ENCODE measurements around the gene LGALS4. TPM values are rescaled to one million over a fixed set of nuclear protein-coding genes. Genes with fewer than 3 reads are reported as not detected.
A peak's percentile ranks its signal among the peaks of the same experiment; 100 is the strongest.
"Not testable (repeated sequence)": the region's sequence is repeated elsewhere in the genome, so short reads cannot be mapped to it uniquely, and the experiment has no call there.

The LGALS4 gene
- total RNA-seq, 2 donors from 2014 or later = 1.7 to 2.4 TPM

DNA sequence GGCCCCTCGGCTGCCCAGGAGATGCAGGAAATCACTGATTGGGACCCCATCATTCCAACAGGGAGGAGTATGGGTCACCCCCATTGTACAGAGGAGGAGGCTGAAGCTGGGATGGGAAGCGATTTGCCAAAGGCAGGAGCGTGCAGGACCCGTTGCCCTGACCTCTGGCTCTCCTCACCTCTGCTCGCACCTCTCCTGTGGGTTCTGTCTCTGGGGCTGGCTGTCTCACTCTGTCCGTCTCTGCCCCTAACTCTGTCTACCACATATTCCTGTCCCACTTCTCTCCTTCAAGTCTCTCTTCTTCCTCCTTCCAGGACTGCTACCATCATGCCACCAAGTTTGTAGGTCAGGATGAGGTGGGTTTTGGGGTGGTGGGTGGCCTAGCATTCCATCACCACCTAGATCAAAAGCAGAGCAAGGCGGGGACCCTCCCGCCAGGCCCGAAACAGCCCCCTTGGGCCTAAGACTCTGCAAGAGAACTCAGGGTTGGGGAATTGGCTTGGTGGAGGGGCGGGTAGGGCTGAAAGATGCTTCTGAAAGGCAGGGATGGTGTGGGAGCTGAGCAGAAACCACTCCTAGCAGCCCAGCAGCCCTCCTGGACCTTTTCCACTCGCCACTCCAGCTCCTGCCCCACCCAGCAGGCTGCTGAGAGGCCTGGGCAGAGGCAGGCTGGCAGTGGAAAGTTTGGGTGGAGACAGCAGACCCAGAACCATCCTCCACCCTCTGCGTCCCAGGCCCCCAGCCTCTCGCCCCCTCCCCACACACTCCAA is 38.4 kb downstream of the LGALS4 start:
- Mint-ChIP-seq H3K36me3 (ENCODE audit: low read depth) (no peaks in the 10 kb centered on the region), H3K4me1 (peaks cover 3% of the 10 kb centered on the region), H3K4me3 (no peak overlapping the region), H3K27me3 (peaks cover 5% of the 10 kb centered on the region), H3K27ac (no peak overlapping the region)
- ATAC-seq (no peak), DNase-seq (no peak)
- H3K9me3 ChIP-seq (ENCODE audit: control insufficient read depth, low read length, poor library complexity, severe bottlenecking) = no peaks in the 10 kb centered on the region

DNA sequence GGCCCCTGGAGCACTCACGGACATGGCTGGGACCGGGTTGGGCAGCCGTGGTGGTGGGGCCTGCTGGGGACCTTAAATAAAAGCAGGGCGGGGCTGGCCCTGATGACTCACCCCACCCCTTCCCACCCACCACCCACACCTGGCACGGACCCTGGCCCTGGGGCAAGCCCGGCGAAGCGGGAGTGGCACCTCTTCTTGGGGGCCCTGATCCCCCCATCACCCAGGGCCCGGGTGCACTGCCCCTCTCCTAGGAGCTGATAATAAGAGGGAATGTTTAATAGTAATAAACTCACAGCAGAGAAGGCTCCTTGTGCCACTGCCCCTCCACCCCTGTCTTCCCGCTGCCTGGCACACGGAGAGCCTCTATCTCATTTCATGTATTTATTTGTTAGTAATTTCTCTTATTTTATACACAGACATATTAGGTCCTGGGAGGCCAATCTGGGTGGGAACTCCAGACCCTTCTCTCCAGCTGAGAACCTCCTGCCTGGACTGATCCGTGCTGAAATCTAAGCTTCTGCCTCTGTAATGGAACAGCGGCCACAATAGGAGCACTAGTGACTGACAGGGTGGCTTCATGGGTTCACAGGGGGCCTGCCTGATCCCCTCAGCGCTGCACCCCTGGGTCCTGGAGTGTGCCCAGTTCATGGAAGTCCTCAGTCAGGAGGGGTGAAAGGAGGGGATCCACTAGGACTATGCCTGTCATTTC is 39.1 kb downstream of the LGALS4 start, which contains the start of gene LGALS7:
LGALS7 (minus strand) TSS at position 49 of the 709 bp plus-strand sequence; CDS start at position 24, 25 bp downstream.
- no peaks in the 10 kb centered on the region for H3K36me3 Mint-ChIP-seq (ENCODE audit: low read depth)
- no peak within 1 kb of the TSS for H3K27ac Mint-ChIP-seq
- ATAC-seq = no peak
- H3K27me3 Mint-ChIP-seq = peaks cover 2% of the 10 kb centered on the region
- H3K4me1 Mint-ChIP-seq = peaks cover 6% of the 10 kb centered on the region
- DNase-seq = no peak
- H3K4me3 Mint-ChIP-seq = no peak within 1 kb of the TSS
- H3K9me3 ChIP-seq (ENCODE audit: control insufficient read depth, low read length, poor library complexity, severe bottlenecking) = no peaks in the 10 kb centered on the region

DNA sequence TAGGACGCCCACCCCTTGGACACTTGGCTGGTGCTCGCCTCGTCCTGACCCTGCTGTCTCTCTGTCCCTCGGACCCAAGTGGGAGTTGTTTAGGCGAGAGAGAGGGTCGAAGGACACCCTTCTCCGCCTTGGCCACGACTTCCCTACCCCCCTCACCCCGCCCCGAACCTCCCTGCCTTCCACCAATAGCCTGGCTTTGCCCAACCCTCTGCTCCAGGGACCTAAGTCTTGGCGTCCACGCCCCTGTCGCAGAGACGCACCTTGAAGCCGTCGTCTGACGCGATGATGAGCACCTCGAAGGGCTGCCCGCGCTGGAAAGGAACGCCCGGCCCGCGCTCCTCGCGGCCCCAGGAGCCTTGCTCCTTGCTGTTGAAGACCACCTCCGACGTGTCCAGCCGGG is 41.2 kb downstream of the LGALS4 start:
- ATAC-seq = not testable (repeated sequence)

DNA sequence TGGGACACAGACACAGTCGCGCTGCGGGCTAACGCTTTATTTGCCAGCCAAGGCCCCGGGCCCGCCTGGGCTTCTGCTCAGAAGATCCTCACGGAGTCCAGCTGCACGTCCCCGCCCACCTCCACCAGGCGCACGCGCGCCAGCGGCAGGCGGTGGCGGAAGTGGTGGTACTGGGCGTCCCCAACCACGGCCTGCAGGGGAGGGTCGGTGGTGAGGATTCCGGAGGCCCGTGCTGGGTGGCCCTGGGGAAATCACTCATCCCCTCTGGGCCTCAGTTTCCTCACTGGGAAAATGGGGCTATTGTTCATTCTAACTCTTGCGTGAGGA is 41.8 kb downstream of the LGALS4 start:
- H3K9me3 ChIP-seq (ENCODE audit: control insufficient read depth, low read length, poor library complexity, severe bottlenecking); H3K27me3 Mint-ChIP-seq; DNase-seq; H3K27ac Mint-ChIP-seq; H3K4me1 Mint-ChIP-seq; H3K36me3 Mint-ChIP-seq (ENCODE audit: low read depth); H3K4me3 Mint-ChIP-seq: not testable (repeated sequence)
- ATAC-seq = peak; percentile 80

More for the DNA sequence above, 41.2 kb downstream of the LGALS4 start:
- H3K27ac Mint-ChIP-seq; H3K36me3 Mint-ChIP-seq (ENCODE audit: low read depth); H3K9me3 ChIP-seq (ENCODE audit: control insufficient read depth, low read length, poor library complexity, severe bottlenecking); DNase-seq; H3K4me1 Mint-ChIP-seq; H3K4me3 Mint-ChIP-seq; H3K27me3 Mint-ChIP-seq: not testable (repeated sequence)

DNA sequence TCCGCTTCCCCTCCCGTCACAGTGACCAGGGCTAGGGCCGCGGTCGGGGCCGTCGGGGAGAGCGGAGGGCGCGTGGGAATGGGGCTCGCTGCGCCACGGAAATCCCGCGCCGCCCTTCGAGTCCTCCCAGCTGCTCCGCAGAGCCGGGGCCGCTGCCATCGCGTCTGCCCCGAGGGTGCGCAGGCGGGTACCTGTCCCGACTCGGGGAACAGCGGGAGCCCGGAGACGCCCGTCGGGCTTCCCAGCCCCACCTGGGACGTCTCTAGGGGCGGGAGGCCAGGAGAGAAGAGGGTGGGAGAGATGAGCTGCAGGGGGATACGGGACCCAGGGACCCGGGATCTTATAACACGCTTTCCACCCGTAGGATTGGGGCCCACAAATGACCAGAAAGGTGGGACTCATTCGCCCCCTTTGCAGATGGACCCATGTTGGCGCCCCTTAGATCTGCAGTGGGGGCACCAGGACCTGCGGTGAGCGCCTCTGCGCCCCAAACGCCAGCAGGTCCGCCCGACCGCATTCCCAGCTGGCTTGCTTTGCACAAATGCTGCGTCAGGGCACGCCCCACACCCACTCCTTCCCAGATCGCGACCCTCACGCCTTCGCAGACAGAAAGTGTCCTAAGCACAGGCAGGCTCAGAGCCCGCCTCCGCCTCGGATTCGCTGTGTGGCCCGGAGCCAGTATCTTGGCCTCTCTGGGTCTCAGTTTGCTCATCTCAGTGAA is 42.4 kb downstream of the LGALS4 start:
- H3K9me3 ChIP-seq (ENCODE audit: control insufficient read depth, low read length, poor library complexity, severe bottlenecking); H3K4me1 Mint-ChIP-seq; H3K27ac Mint-ChIP-seq; H3K27me3 Mint-ChIP-seq; H3K4me3 Mint-ChIP-seq; DNase-seq; H3K36me3 Mint-ChIP-seq (ENCODE audit: low read depth): not testable (repeated sequence)
- ATAC-seq = peak; percentile 27

DNA sequence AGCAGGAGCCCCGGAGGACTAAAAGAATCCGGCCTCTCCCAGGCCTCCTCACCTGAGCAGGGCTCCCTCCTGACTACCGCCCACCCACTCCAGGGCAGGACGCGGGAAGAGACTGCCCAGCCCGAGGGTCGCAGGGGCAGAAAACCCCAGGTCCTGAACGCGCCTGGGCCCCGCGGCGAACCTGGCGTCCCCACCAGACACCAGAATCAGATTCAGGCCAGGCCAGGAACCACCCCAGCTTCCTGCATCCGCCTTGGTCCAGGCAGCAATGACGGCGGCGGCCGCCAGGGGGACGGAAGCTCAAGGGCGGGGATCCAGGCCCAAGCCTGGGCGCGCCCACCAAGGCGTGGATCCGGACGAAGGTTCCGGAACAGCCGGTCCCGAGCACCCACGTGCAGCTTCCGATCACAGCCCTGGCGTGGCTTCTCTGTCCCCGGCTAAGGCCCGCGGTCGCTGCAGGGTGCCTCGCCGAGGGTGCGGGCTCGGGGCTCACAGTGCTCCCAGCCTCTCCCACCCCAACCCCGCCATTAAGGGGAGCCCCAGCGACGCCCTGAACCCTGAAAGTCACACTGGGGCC is 43.0 kb downstream of the LGALS4 start:
- ATAC-seq (peak; percentile 87), DNase-seq (peak; percentile 86 to 91 (median 90))
- Mint-ChIP-seq H3K27me3 (no peaks in the 10 kb centered on the region), H3K4me1 (peaks cover 8% of the 10 kb centered on the region), H3K36me3 (ENCODE audit: low read depth) (no peaks in the 10 kb centered on the region), H3K27ac (peak overlapping the region; percentile 85), H3K4me3 (peak overlapping the region; percentile 62)
- H3K9me3 ChIP-seq (ENCODE audit: control insufficient read depth, low read length, poor library complexity, severe bottlenecking) = no peaks in the 10 kb centered on the region

DNA sequence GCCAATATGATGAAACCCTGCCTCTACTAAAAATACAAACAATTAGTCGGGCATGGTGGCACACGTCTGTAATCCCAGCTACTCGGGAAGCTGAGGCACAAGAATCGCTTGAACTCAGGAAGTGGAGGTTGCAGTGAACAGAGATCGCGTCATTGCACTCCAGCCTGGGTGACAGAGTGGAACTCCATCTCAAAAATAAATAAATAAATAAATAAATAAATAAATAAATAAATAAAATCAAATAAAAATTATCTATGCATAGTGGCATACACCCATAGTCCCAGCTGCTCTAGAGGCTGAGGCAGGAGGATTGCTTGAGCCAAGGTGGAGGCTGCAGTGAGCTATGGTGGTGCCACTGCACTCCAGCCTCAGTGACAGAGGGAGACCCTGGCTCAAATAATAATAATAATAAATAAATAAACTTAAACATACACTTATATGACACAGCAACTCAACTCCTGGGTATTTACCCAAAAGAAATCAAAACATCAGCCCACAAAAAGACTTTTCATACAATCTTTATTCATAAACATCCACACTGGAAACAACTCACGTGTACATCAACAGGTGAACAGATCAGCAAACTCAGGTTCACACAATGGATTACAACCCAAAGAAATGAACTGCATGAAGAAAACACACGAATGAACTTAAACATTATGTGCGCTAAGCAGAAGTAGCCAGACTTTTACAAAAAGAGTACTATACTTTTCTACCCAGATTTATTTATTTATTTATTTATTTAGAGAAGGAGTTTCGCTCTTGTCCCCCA is 46.3 kb downstream of the LGALS4 start:
- Mint-ChIP-seq H3K27me3 (no peaks in the 10 kb centered on the region), H3K36me3 (ENCODE audit: low read depth) (no peaks in the 10 kb centered on the region), H3K27ac (no peak overlapping the region), H3K4me1 (peaks cover 11% of the 10 kb centered on the region), H3K4me3 (no peak overlapping the region)
- DNase-seq = no peak
- ATAC-seq = no peak
- H3K9me3 ChIP-seq (ENCODE audit: control insufficient read depth, low read length, poor library complexity, severe bottlenecking) = no peaks in the 10 kb centered on the region

DNA sequence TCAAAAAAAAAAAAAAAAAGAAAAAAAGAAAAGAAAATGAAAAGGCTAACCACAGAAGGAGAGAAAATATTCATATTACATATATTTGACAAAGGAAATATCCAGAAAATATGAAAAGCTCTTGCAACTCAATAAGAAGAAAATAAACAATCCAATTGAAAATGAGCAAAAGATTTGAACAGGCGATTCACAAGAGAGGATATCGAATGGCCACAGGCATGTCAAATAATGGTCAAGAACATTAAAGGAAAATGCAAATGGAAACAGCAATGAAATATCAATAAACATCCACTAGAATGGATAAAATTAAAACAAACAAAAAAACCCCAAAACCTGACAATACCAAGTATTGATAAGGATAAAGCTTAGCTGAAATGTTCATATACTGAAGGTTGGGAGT is 47.5 kb downstream of the LGALS4 start:
- H3K9me3 ChIP-seq (ENCODE audit: control insufficient read depth, low read length, poor library complexity, severe bottlenecking) = no peaks in the 10 kb centered on the region
- Mint-ChIP-seq H3K27ac (no peak overlapping the region), H3K27me3 (no peaks in the 10 kb centered on the region), H3K4me3 (no peak overlapping the region), H3K4me1 (peaks cover 13% of the 10 kb centered on the region), H3K36me3 (ENCODE audit: low read depth) (no peaks in the 10 kb centered on the region)
- ATAC-seq (no peak), DNase-seq (no peak)

DNA sequence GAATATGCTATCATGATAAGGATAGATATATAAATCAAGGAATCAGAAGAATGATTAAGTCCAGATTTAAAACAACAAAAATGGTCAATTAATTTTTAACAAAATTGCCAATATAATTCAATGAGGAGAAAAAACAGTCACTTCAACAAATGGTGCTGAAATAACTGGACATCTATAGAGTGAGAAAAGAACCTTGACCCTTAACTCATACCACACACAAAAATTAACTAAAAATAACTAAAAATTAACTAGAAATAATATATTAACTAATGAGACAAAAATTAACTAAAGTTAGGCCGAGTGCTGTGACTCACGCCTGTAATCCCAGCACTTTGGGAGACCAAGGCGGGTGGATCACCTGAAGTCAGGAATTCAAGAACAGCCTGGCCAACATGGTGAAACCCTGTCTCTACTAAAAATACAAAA is 48.9 kb downstream of the LGALS4 start:
- peaks cover 7% of the 10 kb centered on the region for H3K4me1 Mint-ChIP-seq
- no peaks in the 10 kb centered on the region for H3K9me3 ChIP-seq (ENCODE audit: control insufficient read depth, low read length, poor library complexity, severe bottlenecking)
- ATAC-seq (no peak), DNase-seq (no peak)
- no peak overlapping the region for H3K27ac Mint-ChIP-seq
- H3K36me3 Mint-ChIP-seq (ENCODE audit: low read depth) = no peaks in the 10 kb centered on the region
- H3K27me3 Mint-ChIP-seq = no peaks in the 10 kb centered on the region
- H3K4me3 Mint-ChIP-seq = no peak overlapping the region

DNA sequence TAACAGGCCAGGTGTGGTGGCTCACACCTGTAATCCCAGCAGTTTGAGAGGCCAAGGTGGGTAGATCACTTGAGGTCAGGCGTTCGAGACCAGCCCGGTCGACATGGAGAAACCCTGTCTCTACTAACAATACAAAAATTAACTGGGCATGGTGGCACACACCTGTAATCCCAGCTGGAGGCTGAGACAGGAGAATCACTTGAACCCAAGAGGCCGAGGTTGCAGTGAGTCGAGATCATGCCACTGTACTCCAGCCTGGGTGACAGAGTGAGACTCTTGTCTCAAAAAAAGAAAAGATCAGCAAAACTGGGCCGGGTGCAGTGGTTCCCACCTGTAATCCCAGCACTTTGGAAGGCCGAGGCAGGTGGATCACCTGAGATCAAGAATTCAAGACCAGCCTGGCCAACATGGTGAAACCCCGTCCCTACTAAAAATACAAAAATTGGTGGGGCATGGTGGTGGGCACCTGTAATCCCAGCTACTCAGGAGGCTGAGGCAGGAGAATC is 50.8 kb downstream of the LGALS4 start:
- H3K4me1 Mint-ChIP-seq; ATAC-seq; H3K27me3 Mint-ChIP-seq; H3K4me3 Mint-ChIP-seq; H3K36me3 Mint-ChIP-seq (ENCODE audit: low read depth); H3K9me3 ChIP-seq (ENCODE audit: control insufficient read depth, low read length, poor library complexity, severe bottlenecking); DNase-seq: not testable (repeated sequence)
- peak overlapping the region; percentile 68 for H3K27ac Mint-ChIP-seq

DNA sequence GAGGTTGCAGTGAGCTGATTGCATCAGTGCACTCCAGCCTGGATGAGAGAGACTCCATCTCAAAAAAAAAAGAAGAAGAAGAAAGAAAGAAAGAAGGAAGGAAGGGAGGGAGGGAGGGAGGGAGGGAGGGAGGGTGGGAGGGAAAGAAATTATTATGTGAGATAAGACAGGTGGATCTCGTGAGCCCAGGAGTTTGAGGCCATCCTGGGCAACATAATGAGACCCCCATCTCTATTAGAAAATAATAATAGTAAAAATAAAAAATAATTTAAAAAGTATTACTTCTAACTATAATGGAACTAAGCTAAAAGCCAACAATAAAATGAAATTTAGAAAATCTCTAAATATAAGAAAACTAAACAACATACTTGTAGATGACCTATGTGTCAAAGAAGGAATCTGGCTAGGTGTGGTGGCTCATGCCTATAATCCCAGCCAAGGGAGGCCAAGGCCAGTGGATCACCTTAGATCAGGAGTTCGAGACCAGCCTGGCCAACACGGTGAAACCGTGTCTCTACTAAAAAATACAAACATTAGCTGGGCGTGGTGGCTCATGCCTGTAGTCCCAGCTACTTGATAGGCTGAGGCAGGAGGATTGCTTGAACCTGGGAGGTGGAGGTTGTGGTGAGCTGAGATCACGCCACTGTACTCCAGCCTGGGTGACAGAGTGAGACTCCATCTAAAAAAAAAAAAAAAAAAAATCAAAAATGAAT is 51.8 kb downstream of the LGALS4 start:
- peak overlapping the region; percentile 68 for H3K27ac Mint-ChIP-seq
- not testable (repeated sequence) for H3K4me3 Mint-ChIP-seq

DNA sequence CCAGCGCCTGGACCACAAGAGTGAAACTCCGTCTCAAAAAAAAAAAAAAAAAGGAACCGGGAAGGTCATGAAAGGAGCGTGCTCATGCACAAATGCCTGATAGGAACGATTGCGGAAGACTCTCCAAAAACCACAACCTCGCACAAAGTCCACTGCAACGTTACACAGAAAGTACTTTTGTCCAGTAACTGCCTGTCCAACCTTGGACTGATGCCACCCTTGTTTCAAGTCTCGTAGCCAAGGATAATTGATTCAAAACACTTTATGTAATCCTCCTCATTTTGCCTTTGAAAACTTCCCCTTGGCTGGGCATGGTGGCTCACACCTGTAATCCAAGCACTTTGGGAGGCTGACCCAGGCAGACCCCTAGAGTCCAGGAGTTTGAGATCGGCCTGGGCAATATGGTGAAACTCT is 53.1 kb downstream of the LGALS4 start:
- Mint-ChIP-seq H3K27ac (no peak overlapping the region), H3K4me3 (no peak overlapping the region), H3K4me1 (peaks cover 6% of the 10 kb centered on the region), H3K36me3 (ENCODE audit: low read depth) (no peaks in the 10 kb centered on the region), H3K27me3 (no peaks in the 10 kb centered on the region)
- DNase-seq (no peak), ATAC-seq (no peak)
- H3K9me3 ChIP-seq (ENCODE audit: control insufficient read depth, low read length, poor library complexity, severe bottlenecking) = no peaks in the 10 kb centered on the region

More for the DNA sequence above, 51.8 kb downstream of the LGALS4 start:
- H3K4me1 Mint-ChIP-seq; H3K36me3 Mint-ChIP-seq (ENCODE audit: low read depth); H3K27me3 Mint-ChIP-seq; H3K9me3 ChIP-seq (ENCODE audit: control insufficient read depth, low read length, poor library complexity, severe bottlenecking); ATAC-seq; DNase-seq: not testable (repeated sequence)

Measured in T-helper 17 cell (primary cell).